NT2/D1 (cell line): ENCODE data around the gene TENM3.

Source experiments
- SUZ12 ChIP-seq: IDR thresholded peaks from 2 replicates; pipeline ENCODE4 v1.6.1; 2011; ENCODE audit not compliant: insufficient read length, insufficient read depth; ENCODE audit errors: extremely low read depth
- YY1 ChIP-seq: IDR thresholded peaks from 2 replicates; pipeline ENCODE4 v1.6.1; 2011; ENCODE audit not compliant: insufficient read length, insufficient read depth

- TF ChIP-seq SUZ12 = no peak
- TF ChIP-seq YY1 = no peak
Observed at GRCh38 chr4:182194091-182194824, 48.9 kb upstream of the TENM3 start.
